Brain microvascular endothelial cell (primary cell): Measurements from ENCODE around the gene PKD1L1.
"Not testable (repeated sequence)": the region's sequence is repeated elsewhere in the genome, so short reads cannot be mapped to it uniquely, and the experiment has no call there.

Source experiments
- DNase-seq: peaks from one replicate; pipeline ENCODE4 v3.0.0-alpha.2; 2020
- H3K27ac ChIP-seq: fragments of 250-450 bp; sonication (Bioruptor Pico); 2 replicates; pipeline ENCODE4 v1.5.1; 2020; ENCODE audit warnings: mild to moderate bottlenecking, moderate library complexity
- H3K27me3 ChIP-seq: fragments of 250-450 bp; sonication (Bioruptor Pico); replicated peaks from 2 replicates; pipeline ENCODE4 v1.5.1; 2020; ENCODE audit warnings: mild to moderate bottlenecking
- H3K36me3 ChIP-seq: fragments of 250-450 bp; sonication (Bioruptor Pico); replicated peaks from 2 replicates; pipeline ENCODE4 v1.5.1; 2020; ENCODE audit warnings: mild to moderate bottlenecking
- H3K4me3 ChIP-seq: 2 replicates; pipeline ENCODE4 v1.5.1; 2011; ENCODE audit warnings: low read depth, mild to moderate bottlenecking, control low read depth, low read length, moderate library complexity
- in situ Hi-C: cut with HindIII; loops from 2 replicates; pipeline ENCODE4 v1.10.0; 2017; ENCODE audit warnings: low sequenced_read_pairs, low pct_ligation_motif_present
- TF ChIP-seq, protein P1 (sequence below): IDR thresholded peaks from 2 replicates; pipeline ENCODE4 v1.5.1; 2011; ENCODE audit warnings: low read depth, mild to moderate bottlenecking, moderate library complexity, low read length, control low read depth, inconsistent platforms; ENCODE audit errors: missing control alignments

The PKD1L1 gene

DNA sequence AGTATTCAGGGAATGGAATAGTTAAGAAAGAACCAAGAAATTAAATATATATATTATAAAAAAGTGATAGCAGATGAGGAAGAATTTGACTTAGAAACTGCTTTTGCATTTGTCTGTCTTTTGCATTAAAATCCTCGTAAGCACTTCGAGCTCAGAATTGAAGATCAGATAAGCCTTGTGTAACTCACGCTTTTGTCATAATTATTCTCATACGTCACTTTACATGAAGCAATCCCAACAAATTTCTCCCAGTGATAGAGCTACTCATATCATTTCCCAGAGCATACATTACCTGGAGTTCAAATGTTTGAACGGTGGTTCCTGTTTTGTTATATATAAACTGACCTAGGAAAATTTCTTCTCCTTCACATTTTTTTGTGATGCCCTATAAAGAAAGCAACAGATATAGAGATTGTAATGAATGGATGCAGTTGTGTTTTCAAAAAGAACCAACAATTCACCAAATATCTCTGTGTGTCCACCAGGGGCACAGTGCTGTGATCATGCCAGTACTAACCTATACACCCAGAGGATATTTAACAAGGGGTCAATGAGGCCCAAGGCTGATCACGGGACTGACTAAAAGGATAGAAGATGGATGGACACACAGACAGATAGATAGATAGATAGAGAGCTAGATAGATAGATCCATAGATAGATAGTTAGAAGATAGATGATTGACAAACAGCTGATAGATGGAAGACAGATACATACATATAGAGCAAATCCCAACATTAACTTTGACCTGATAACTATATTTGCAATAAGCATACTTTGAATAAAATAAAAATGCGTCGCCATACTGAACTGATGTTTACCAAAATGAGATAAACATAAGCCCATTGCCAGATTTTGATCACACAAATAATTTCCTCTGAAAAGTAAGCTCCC is 40.5 kb upstream of the PKD1L1 start:
- no peak overlapping the region for H3K27ac ChIP-seq
- in situ Hi-C loops: loop anchor here (25.0 kb wide), 1 partner anchor 124 kb away; no protein-coding TSS in a partner anchor
- TF ChIP-seq, protein P1, sequence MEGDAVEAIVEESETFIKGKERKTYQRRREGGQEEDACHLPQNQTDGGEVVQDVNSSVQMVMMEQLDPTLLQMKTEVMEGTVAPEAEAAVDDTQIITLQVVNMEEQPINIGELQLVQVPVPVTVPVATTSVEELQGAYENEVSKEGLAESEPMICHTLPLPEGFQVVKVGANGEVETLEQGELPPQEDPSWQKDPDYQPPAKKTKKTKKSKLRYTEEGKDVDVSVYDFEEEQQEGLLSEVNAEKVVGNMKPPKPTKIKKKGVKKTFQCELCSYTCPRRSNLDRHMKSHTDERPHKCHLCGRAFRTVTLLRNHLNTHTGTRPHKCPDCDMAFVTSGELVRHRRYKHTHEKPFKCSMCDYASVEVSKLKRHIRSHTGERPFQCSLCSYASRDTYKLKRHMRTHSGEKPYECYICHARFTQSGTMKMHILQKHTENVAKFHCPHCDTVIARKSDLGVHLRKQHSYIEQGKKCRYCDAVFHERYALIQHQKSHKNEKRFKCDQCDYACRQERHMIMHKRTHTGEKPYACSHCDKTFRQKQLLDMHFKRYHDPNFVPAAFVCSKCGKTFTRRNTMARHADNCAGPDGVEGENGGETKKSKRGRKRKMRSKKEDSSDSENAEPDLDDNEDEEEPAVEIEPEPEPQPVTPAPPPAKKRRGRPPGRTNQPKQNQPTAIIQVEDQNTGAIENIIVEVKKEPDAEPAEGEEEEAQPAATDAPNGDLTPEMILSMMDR: peak; percentile 71
- H3K27me3 ChIP-seq: no peaks in the 10 kb centered on the region
- no peaks in the 10 kb centered on the region for H3K36me3 ChIP-seq
- no peak overlapping the region for H3K4me3 ChIP-seq
- DNase-seq: peak; percentile 13

DNA sequence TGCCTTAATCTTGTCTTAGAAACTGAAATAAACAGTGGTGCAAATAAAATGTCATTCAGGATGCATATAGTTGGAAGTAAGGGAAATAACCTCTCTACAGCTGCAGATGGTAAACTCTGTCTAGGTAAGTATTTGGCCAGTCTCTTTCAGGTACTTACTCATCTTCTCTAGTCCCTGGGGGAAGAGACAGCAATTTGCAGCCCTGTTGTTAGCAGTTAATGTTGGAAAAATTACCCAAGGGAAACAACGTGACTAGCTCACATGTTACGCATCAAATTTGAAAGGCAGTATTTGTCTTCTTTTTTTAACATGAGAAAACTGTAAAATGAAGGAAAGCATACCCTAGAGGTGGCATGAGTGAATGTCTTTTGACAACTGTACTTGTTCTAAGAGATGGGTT is 34.3 kb upstream of the PKD1L1 start:
- in situ Hi-C loops: loop anchor here (25.0 kb wide), 1 partner anchor 130 kb away; no protein-coding TSS in a partner anchor
- no peak overlapping the region for H3K4me3 ChIP-seq
- no peak overlapping the region for H3K27ac ChIP-seq
- H3K27me3 ChIP-seq: no peaks in the 10 kb centered on the region
- DNase-seq: no peak
- TF ChIP-seq, protein P1: no peak
- H3K36me3 ChIP-seq: peaks cover 4% of the 10 kb centered on the region

DNA sequence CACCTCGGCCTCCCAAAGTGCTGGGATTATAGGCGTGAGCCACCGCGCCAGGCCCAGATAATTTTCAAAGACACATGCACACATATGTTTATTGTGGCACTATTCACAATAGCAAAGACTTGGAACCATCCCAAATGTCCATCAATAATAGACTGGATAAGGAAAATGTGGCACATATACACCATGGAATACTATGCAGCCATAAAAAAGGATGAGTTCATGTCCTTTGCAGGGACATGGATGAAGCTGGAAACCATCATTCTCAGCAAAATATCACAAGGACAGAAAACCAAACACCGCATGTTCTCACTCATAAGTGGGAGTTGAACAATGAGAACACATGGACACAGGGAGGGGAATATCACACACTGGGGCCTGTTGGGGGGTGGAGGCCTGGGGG is 32.4 kb upstream of the PKD1L1 start:
- in situ Hi-C loops: loop anchor here (25.0 kb wide), 1 partner anchor 132 kb away; no protein-coding TSS in a partner anchor
- peaks cover 21% of the 10 kb centered on the region for H3K36me3 ChIP-seq
- H3K27me3 ChIP-seq, H3K4me3 ChIP-seq, DNase-seq, H3K27ac ChIP-seq: not testable (repeated sequence)

DNA sequence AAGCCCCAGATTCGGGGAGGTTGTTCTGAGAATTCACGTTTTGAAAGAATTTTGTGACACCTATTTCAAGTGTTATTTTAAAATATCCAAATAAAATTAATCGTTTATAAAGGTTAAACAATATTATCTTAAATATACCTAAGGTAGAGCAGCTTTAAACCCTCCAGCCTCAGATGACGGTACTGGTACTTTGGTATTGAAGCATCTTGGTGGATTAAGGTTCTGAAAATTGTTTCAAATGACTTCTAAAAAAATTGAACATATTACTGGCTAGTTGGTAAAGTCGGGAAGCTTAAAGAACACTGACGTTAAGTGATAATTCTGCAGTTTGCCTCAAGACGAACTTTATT is 31.5 kb upstream of the PKD1L1 start:
- no peak overlapping the region for H3K27ac ChIP-seq
- TF ChIP-seq, protein P1: no peak
- H3K36me3 ChIP-seq: peaks cover 24% of the 10 kb centered on the region
- no peaks in the 10 kb centered on the region for H3K27me3 ChIP-seq
- no peak for DNase-seq
- H3K4me3 ChIP-seq: peak overlapping the region; percentile 81
- in situ Hi-C loops: loop anchor here (25.0 kb wide), 1 partner anchor 132 kb away; no protein-coding TSS in a partner anchor

DNA sequence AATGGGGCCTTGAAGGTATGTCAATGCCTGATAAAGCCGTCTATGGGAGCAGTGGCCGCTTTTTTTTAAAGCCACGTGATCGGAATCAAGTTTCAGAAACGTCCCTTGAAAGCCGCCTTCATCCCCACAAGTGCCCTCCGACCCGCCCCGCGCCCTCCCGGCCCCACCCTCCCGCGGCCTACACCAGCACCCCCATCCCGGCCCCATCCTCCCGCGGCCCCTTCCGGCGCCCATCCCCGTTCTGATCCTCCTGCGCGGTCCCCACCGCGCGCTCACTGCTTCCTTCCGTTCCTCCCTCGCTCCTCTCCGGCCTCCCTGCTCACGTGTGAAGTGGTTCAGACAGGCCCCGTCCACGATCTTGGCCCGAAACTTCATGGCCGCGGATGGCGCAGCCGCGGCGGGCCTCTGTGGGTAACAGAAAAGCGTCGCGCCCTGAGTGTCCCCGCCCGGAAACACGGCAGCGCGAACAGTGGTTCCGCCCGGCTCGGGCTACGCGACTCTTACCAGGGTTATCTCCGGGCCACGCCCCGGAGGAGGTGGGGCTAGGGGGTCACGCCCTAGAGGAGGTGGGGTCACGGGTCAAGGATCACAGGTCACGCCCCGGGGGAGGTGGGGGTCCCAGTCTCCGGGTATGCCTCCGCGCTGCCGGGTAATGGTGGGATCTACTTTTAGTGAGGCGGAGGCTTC is 31.0 kb upstream of the PKD1L1 start, which contains the start of gene HUS1:
Gene HUS1, minus strand, starts transcription at position 471 of the 687 bp plus-strand sequence. Its CDS starts 96 bp downstream, at position 375.
- H3K27ac ChIP-seq: peak within 1 kb of the TSS; percentile 45
- H3K36me3 ChIP-seq: peaks cover 30% of the 10 kb centered on the region
- peak; percentile 76 for DNase-seq
- H3K27me3 ChIP-seq: no peaks in the 10 kb centered on the region
- TF ChIP-seq, protein P1: no peak
- in situ Hi-C loops: loop anchor here (25.0 kb wide), 1 partner anchor 133 kb away; no protein-coding TSS in a partner anchor
- peak within 1 kb of the TSS; percentile 81 for H3K4me3 ChIP-seq

DNA sequence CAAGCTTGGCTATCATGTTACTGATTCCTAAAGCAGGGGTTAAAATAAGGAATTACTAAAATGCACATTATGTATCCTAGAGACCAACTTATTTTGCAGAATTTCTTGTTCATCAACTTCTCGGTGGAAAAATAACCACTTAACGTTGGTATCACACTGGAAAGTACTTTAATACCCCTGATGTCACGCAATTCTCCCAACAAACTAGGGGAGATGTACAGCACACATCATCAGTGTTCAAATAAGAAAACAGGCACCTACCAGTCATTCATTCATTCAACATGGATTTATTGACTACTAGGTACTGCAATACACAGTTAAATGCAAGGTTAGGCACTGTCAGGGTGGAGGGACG is 30.5 kb upstream of the PKD1L1 start:
- H3K27ac ChIP-seq: no peak overlapping the region
- peak overlapping the region; percentile 81 for H3K4me3 ChIP-seq
- in situ Hi-C loops: loop anchor here (25.0 kb wide), 1 partner anchor 134 kb away; no protein-coding TSS in a partner anchor
- TF ChIP-seq, protein P1: no peak
- peaks cover 35% of the 10 kb centered on the region for H3K36me3 ChIP-seq
- no peaks in the 10 kb centered on the region for H3K27me3 ChIP-seq
- DNase-seq: no peak
